Measurements from ENCODE around the gene C4B. TPM values are rescaled to one million over a fixed set of nuclear protein-coding genes. Genes with fewer than 3 reads are reported as not detected.
"Not testable (repeated sequence)": the region's sequence is repeated elsewhere in the genome, so short reads cannot be mapped to it uniquely, and the experiment has no call there.

The C4B gene
- total RNA-seq, 3 donors from 2014 or later (not counting 1 experiment from before 2014, with no cell fraction given), result 4.0 to 5.1 (median 4.6) TPM

DNA sequence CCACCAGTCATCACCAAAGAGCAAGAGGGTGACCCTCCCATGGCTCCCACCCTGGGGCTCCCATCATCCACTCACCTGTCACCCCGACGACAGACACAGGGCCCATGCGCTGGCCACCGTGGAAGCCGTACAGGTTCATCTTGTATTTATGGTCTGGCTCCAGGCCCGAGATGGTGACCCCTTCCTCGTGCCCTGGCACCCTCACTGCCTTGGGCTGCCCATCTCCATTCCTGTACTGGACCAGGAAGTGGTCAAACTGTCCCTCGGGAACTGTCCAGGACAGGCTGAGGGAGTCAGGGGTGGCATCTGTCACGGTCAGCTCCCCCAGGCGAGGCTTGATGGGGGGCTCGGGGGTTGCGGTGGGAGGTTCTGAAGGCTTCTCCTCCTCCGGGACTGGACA, 53.7 kb downstream of the C4B start:
- H3K9me3 Mint-ChIP-seq; H3K4me3 ChIP-seq (ENCODE audit: low read length); H3K4me1 Mint-ChIP-seq; H3K36me3 Mint-ChIP-seq; H3K4me1 ChIP-seq (ENCODE audit: control insufficient read depth, insufficient read depth, low read length); H3K27ac ChIP-seq (ENCODE audit: low read length); H3K9me3 ChIP-seq (ENCODE audit: control insufficient read depth, insufficient read depth, low read length); H3K27me3 Mint-ChIP-seq (ENCODE audit: low read depth in 2 of 2); H3K27ac Mint-ChIP-seq; intact Hi-C loops (cut with micrococcal nuclease); H3K27me3 ChIP-seq (ENCODE audit: control insufficient read depth, insufficient read depth, low read length); DNase-seq; H3K36me3 ChIP-seq (ENCODE audit: control insufficient read depth, insufficient read depth, low read length); H3K4me3 Mint-ChIP-seq; ATAC-seq: not testable (repeated sequence)
- 88% methylated on average over 13 of the region's 13 CpGs for WGBS (ENCODE audit: insufficient coverage)

DNA sequence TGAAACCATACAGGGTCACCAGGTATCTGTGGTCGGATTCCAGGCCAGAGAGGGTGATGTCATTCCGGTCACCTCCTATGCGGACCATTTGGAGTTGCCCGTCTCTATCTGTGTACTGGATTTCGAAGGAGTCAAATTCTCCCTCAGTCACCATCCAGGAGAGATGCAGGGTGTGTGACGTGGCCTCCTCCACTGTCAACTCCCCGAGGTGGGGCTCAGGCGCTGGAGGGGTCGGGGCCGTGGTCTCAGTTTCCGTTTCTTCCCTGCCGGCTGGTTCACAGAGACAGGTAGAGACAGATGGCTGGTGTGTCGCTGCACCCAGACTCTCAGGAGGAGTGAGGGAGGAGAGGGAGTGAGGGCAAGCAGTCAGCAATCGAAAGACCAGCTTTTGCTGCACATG, 54.3 kb downstream of the C4B start:
- Mint-ChIP-seq H3K4me1 (no peaks in the 10 kb centered on the region), H3K36me3 (no peaks in the 10 kb centered on the region), H3K27ac (no peak overlapping the region), H3K27me3 (ENCODE audit: low read depth in 2 of 2) (peaks cover 0 to 5% of the 10 kb centered on the region in 2 donors), H3K9me3 (no peaks in the 10 kb centered on the region), H3K4me3 (no peak overlapping the region)
- H3K27ac ChIP-seq (ENCODE audit: low read length), result no peak overlapping the region
- no peaks in the 10 kb centered on the region for H3K27me3 ChIP-seq (ENCODE audit: control insufficient read depth, insufficient read depth, low read length)
- TF ChIP-seq, protein P1, sequence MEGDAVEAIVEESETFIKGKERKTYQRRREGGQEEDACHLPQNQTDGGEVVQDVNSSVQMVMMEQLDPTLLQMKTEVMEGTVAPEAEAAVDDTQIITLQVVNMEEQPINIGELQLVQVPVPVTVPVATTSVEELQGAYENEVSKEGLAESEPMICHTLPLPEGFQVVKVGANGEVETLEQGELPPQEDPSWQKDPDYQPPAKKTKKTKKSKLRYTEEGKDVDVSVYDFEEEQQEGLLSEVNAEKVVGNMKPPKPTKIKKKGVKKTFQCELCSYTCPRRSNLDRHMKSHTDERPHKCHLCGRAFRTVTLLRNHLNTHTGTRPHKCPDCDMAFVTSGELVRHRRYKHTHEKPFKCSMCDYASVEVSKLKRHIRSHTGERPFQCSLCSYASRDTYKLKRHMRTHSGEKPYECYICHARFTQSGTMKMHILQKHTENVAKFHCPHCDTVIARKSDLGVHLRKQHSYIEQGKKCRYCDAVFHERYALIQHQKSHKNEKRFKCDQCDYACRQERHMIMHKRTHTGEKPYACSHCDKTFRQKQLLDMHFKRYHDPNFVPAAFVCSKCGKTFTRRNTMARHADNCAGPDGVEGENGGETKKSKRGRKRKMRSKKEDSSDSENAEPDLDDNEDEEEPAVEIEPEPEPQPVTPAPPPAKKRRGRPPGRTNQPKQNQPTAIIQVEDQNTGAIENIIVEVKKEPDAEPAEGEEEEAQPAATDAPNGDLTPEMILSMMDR (IDR thresholded peaks at IDR 0.05), result no peak
- no peaks in the 10 kb centered on the region for H3K4me1 ChIP-seq (ENCODE audit: control insufficient read depth, insufficient read depth, low read length)
- ATAC-seq (no peak), DNase-seq (no peak)
- intact Hi-C loops (cut with micrococcal nuclease), result no loop called here
- no peaks in the 10 kb centered on the region for H3K9me3 ChIP-seq (ENCODE audit: control insufficient read depth, insufficient read depth, low read length)
- 84% methylated on average over 14 of the region's 14 CpGs for WGBS (ENCODE audit: insufficient coverage)
- H3K36me3 ChIP-seq (ENCODE audit: control insufficient read depth, insufficient read depth, low read length), result no peaks in the 10 kb centered on the region
- no peak overlapping the region for H3K4me3 ChIP-seq (ENCODE audit: low read length)

DNA sequence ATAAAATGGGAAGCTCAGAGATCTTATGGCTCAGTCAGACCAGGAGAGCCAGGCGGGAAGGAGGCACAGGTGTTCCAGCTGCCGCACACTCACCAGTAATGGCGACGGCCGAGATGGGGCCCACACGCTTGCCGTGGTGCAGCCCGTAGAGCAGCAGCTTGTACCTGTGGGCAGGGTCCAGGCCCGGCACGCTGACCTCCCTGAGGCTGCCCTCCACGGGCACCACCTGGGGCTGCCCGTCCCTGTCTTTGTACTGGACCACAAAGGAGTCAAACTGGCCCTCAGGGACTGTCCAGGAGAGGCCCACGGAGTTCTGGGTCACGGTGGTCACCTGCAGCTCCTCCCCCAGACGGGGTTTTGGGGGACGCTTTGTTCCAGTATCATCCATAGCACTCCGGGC, 54.9 kb downstream of the C4B start:
- Histone ChIP-seq H3K4me1 (ENCODE audit: control insufficient read depth, insufficient read depth, low read length) (no peaks in the 10 kb centered on the region), H3K27me3 (ENCODE audit: control insufficient read depth, insufficient read depth, low read length) (no peaks in the 10 kb centered on the region), H3K27ac (ENCODE audit: low read length) (no peak overlapping the region), H3K36me3 (ENCODE audit: control insufficient read depth, insufficient read depth, low read length) (no peaks in the 10 kb centered on the region), H3K4me3 (ENCODE audit: low read length) (no peak overlapping the region), H3K9me3 (ENCODE audit: control insufficient read depth, insufficient read depth, low read length) (no peaks in the 10 kb centered on the region)
- H3K36me3 Mint-ChIP-seq, result no peaks in the 10 kb centered on the region
- intact Hi-C loops (cut with micrococcal nuclease), result no loop called here
- H3K9me3 Mint-ChIP-seq, result no peaks in the 10 kb centered on the region
- TF ChIP-seq, protein P1 (IDR thresholded peaks at IDR 0.05), result no peak
- peaks cover 0 to 5% of the 10 kb centered on the region in 2 donors for H3K27me3 Mint-ChIP-seq (ENCODE audit: low read depth in 2 of 2)
- no peak overlapping the region for H3K27ac Mint-ChIP-seq
- H3K4me1 Mint-ChIP-seq, result no peaks in the 10 kb centered on the region
- no peak for DNase-seq
- WGBS (ENCODE audit: insufficient coverage), result 88% methylated on average over 17 of the region's 17 CpGs
- no peak overlapping the region for H3K4me3 Mint-ChIP-seq
- no peak for ATAC-seq

- ATAC-seq, result no peak
- no peak overlapping the region for H3K4me3 Mint-ChIP-seq
- H3K27ac Mint-ChIP-seq, result no peak overlapping the region
- DNase-seq, result no peak
- Histone ChIP-seq H3K9me3 (ENCODE audit: control insufficient read depth, insufficient read depth, low read length) (no peaks in the 10 kb centered on the region), H3K4me3 (ENCODE audit: low read length) (no peak overlapping the region), H3K36me3 (ENCODE audit: control insufficient read depth, insufficient read depth, low read length) (no peaks in the 10 kb centered on the region), H3K27ac (ENCODE audit: low read length) (no peak overlapping the region), H3K27me3 (ENCODE audit: control insufficient read depth, insufficient read depth, low read length) (no peaks in the 10 kb centered on the region), H3K4me1 (ENCODE audit: control insufficient read depth, insufficient read depth, low read length) (no peaks in the 10 kb centered on the region)
- TF ChIP-seq, protein P1 (IDR thresholded peaks at IDR 0.05), result no peak
- no peaks in the 10 kb centered on the region for H3K36me3 Mint-ChIP-seq
- H3K27me3 Mint-ChIP-seq (ENCODE audit: low read depth in 2 of 2), result peaks cover 0 to 7% of the 10 kb centered on the region in 2 donors
- no peaks in the 10 kb centered on the region for H3K4me1 Mint-ChIP-seq
- H3K9me3 Mint-ChIP-seq, result no peaks in the 10 kb centered on the region
- WGBS (ENCODE audit: insufficient coverage), result 85% methylated on average over 23 of the region's 24 CpGs
- intact Hi-C loops (cut with micrococcal nuclease), result no loop called here
Observed at GRCh38 chr6:32069878-32070515, 55.4 kb downstream of the C4B start.

All from natural killer cell (primary cell).